ENCODE data around the gene ZNF598. TPM values are rescaled to one million over a fixed set of nuclear protein-coding genes. Genes with fewer than 3 reads are reported as not detected.

ZNF598 gene
- total and polyA plus RNA-seq, 2 of the 13 experiments (the other 11 are each of a cell fraction or from before 2014, with no cell fraction given), result 13.5 to 14.2 TPM

DNA sequence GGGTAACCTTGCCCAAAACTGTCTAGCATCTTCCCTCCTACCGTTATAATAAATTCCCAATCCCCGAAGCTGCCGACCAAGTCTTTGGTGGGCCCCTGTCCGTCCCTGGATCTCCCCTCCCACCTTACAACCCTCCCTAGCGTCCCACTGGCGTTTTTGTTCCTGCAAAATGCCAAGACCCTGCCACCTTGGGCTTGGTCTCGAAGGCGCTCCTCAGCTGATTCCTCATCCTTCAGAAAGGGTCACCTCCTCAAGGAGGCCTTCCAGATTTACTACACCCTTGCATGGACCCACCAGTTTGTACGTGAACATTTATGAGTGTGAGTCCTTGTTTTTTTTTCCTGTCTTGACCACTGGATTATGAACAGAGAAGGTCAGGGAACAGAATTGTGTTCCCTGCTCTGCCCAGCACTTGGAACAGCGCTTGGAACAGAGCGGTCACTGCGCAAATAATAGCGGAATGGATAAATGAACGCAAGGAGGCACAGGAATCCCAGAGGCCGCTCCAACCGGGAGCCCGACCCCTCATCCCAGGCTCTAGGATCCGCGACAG, 26.6 kb downstream of the ZNF598 start (continued):
- TF ChIP-seq SOX5 (CRISPR knock-in tag; IDR thresholded peaks at IDR 0.05; ENCODE audit: borderline replicate concordance) (no peak), TBX2 (CRISPR knock-in tag; IDR thresholded peaks at IDR 0.05; ENCODE audit: borderline replicate concordance) (no peak), ZNF772 (CRISPR knock-in tag; IDR thresholded peaks at IDR 0.05) (no peak), ZNF839 (CRISPR knock-in tag; IDR thresholded peaks at IDR 0.05; ENCODE audit: borderline replicate concordance) (no peak), CBFB (CRISPR knock-in tag; IDR thresholded peaks at IDR 0.05) (no peak), CHD2 (IDR thresholded peaks at IDR 0.05; ENCODE audit: low read depth, low read length) (no peak), SMC3 (IDR thresholded peaks at IDR 0.05; ENCODE audit: low read length) (0 out of 2 replicates have a peak, but pooled peaks have one; percentile 10), BHLHE40 (IDR thresholded peaks at IDR 0.05; ENCODE audit: low read length) (no peak), ZNF510 (CRISPR knock-in tag; IDR thresholded peaks at IDR 0.05; ENCODE audit: low read depth) (no peak), NKX3-1 (CRISPR knock-in tag; IDR thresholded peaks at IDR 0.05) (no peak), AGO2 (optimal IDR thresholded peaks at IDR 0.05; ENCODE audit: low read depth, low read length) (no peak), ZNF230 (CRISPR knock-in tag; IDR thresholded peaks at IDR 0.05) (peak; percentile 53; the same call in 1 of the 2 replicates), ARNTL (CRISPR knock-in tag; IDR thresholded peaks at IDR 0.05) (0 out of 2 replicates have a peak, but pooled peaks have one; percentile 16), MBD4 (IDR thresholded peaks at IDR 0.05; ENCODE audit: borderline replicate concordance, low read length) (no peak), TMF1 (CRISPR knock-in tag; IDR thresholded peaks at IDR 0.05; ENCODE audit: low read depth) (0 out of 2 replicates have a peak, but pooled peaks have one; percentile 41), TRAFD1 (CRISPR knock-in tag; IDR thresholded peaks at IDR 0.05; ENCODE audit: borderline replicate concordance) (no peak), ZNF674 (CRISPR knock-in tag; IDR thresholded peaks at IDR 0.05; ENCODE audit: low read depth) (no peak), MYC (CRISPR knock-in tag; IDR thresholded peaks at IDR 0.05; ENCODE audit: borderline replicate concordance) (no peak), ZNF512B (CRISPR knock-in tag; IDR thresholded peaks at IDR 0.05; ENCODE audit: borderline replicate concordance) (no peak), ZNF414 (CRISPR knock-in tag; IDR thresholded peaks at IDR 0.05) (no peak)
- TF ChIP-seq, protein P1, sequence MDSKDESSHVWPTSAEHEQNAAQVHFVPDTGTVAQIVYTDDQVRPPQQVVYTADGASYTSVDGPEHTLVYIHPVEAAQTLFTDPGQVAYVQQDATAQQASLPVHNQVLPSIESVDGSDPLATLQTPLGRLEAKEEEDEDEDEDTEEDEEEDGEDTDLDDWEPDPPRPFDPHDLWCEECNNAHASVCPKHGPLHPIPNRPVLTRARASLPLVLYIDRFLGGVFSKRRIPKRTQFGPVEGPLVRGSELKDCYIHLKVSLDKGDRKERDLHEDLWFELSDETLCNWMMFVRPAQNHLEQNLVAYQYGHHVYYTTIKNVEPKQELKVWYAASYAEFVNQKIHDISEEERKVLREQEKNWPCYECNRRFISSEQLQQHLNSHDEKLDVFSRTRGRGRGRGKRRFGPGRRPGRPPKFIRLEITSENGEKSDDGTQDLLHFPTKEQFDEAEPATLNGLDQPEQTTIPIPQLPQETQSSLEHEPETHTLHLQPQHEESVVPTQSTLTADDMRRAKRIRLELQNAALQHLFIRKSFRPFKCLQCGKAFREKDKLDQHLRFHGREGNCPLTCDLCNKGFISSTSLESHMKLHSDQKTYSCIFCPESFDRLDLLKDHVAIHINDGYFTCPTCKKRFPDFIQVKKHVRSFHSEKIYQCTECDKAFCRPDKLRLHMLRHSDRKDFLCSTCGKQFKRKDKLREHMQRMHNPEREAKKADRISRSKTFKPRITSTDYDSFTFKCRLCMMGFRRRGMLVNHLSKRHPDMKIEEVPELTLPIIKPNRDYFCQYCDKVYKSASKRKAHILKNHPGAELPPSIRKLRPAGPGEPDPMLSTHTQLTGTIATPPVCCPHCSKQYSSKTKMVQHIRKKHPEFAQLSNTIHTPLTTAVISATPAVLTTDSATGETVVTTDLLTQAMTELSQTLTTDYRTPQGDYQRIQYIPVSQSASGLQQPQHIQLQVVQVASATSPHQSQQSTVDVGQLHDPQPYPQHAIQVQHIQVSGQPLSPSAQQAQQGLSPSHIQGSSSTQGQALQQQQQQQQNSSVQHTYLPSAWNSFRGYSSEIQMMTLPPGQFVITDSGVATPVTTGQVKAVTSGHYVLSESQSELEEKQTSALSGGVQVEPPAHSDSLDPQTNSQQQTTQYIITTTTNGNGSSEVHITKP (CRISPR knock-in tag; IDR thresholded peaks at IDR 0.05; ENCODE audit: low read depth), result 0 out of 2 replicates have a peak, but pooled peaks have one; percentile 19

All from HepG2 (cell line).